Stimulated activated CD8-positive, alpha-beta memory T cell treated with anti-CD3 and anti-CD28 coated beads, Interleukin-2, amount 100 ng/mL, for 1 hour (primary cell): ENCODE results near the gene GALNTL6.

Experiments
- DNase-seq, 2 donors: peaks; one replicate each; pipeline ENCODE4 v3.0.0-alpha.2; 2020; ENCODE audit warnings: low read depth in 2 of 2

The GALNTL6 gene

DNA sequence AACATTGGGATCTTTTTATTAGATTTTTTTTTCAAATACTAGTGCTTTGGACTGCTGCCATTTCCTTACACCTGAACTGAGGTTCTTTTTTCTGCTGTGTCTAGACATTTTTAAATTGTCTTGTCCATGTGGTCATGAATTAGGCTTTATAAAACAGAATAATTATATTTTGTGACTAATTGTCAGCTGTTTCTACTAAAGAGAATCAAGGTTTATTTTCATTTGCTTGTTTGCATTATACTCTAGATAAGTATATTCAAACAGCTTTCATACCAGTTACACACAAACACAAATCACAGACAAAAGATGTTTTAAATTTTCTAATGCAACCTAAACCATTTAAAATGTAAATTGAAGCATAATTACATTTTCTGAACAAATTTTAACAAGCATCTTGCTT lies 194.7 kb downstream of the GALNTL6 start:
- DNase-seq, result no peak

- no peak for DNase-seq
These were observed 196.4 kb downstream of the GALNTL6 start for GRCh38 chr4:172009446-172010230.

GRCh38 chr4:172011196-172011595 lies 198.0 kb downstream of the GALNTL6 start:
- DNase-seq, result no peak

GRCh38 chr4:172018358-172018757 lies 205.2 kb downstream of the GALNTL6 start:
- DNase-seq, result no peak

GRCh38 chr4:172035562-172035961 lies 222.4 kb downstream of the GALNTL6 start:
- no peak for DNase-seq

GRCh38 chr4:172040766-172041165 lies 227.6 kb downstream of the GALNTL6 start:
- no peak for DNase-seq

DNA sequence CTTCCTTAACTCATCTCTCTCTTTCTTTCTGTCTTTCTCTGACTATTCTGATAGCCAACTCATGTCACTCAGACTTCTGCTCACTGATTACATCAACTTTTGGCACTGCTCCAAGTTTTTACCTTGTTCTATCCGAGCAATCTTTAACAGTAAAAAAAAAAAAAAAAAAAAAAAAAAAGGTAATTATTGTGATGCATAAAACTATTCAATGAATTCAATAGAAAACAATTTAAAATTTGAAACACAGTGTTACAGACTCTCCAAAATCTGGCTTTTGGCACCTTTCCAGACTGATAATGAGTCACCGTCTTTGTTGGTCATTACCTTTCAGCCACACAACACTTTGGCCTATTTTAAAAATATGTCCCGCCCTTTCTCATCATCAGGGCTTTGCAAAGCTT lies 229.5 kb downstream of the GALNTL6 start:
- no peak for DNase-seq

DNA sequence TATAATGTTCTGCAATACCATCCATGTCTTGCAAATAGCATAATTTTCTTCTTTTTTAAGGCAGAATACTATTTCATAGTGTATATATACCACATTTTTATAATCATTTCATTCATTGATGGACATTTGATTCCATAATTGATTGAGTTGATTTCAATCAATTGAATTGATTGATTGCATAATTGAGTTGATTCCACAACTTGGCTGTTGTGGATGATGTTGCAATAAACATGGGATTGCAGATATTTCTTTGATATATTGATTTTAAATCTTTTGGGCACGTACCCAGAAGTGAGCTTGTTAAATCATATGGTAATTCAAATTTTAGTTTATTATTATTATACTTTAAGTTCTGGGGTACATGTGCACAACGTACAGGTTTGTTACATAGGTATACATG lies 232.8 kb downstream of the GALNTL6 start:
- DNase-seq, result no peak

- DNase-seq, result no peak
These were observed 235.5 kb downstream of the GALNTL6 start for GRCh38 chr4:172048666-172049065.

DNA sequence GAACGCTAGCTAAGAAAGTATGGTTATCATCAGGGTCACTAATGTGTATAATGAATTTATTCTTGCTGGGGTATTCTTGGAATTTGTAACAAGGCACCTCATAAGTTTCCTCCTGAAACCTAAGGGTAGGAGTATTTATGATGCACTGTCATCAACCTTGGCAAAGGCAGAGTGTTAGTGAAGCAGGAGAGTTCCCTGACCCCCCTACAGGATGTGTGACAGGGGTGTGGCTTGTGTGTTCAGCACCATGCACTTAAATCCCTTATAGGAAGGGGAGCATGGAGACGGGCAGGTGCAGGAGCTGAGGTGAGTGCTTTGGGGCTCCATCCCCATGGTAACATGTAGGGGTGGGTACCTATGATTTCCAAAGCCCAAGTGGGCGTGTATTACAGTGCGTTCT lies 237.7 kb downstream of the GALNTL6 start:
- DNase-seq, result no peak

GRCh38 chr4:172055046-172055445 lies 241.8 kb downstream of the GALNTL6 start:
- no peak for DNase-seq

DNA sequence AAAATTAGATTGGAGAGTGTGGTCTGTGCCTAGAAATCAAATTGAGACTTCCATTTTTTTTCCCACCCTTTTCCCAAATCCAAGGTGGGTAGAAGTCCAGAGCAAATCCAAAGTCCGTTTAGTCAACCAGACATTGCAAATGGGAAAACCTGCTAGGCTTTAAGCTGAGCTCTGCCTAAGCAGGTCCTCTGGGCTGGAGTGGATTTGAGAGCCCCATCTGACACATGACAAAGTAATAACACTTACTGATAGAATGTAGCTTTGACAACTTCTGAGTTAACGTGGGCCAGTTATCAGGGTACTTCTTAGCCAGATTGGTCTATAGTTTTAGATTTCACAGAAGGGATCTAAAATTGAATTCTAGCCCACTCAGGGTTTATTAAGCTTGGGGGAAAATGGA lies 242.3 kb downstream of the GALNTL6 start:
- no peak for DNase-seq

- DNase-seq, result no peak
These were observed 248.0 kb downstream of the GALNTL6 start for GRCh38 chr4:172061204-172061603.

DNA sequence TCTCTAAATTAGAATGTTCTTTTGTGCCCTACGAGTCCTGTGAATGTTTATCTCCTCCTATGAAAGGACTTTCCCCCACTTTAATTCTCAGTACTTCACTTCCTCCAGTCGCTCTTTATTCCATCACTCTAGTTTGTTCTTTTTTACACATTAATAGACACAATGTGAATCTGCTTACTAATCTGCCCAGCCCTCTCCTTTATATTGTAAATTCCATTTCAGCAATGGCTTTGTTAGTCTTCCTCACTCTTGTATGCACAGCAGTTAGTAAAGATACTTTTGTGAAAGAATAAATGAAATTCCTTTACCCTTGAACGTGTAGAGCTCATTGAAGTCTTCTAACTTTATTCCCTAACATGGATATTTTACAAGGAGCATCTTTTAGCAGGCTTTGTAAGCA lies 255.3 kb downstream of the GALNTL6 start:
- DNase-seq, result no peak

DNA sequence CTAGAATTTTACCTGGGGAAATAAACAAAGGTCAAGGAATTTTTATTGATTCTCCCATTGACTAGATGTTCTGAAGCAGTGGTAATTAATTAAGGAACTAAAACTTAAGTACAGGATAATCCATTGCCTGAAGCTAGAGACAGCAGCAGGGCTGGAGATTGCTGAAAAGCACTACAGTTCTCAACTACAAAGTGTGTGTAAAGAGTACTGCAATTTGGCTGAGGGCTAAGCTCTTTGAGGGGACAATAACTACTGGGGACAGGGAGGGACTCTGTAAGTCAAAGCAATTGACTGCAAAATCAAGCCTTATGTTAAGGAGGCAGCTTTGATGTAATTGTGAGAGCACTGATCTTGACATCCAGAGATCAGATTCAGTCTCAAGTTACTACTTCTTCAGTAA lies 260.4 kb downstream of the GALNTL6 start:
- DNase-seq, result no peak

- no peak for DNase-seq
These were observed 270.1 kb downstream of the GALNTL6 start for GRCh38 chr4:172083272-172083671.

DNA sequence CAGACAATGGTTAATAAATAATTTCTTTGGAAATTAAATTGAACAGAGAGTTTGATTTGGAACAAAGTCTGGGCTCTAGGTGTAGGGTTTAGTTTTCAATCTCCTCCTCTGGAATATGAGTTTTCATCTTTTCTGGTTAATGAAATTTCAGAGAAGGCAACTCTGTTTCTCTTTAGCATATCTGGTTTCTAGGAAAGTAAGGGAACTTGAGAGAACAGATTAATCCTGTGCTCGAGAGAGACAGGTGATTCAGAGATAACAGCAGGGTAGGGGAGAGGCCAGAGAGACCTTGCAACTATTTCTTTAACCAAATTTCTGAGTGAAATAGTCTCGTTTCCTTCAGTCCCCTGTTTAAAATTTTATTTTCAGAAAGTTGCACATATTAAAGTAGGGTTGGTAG lies 275.4 kb downstream of the GALNTL6 start:
- DNase-seq, result no peak

- no peak for DNase-seq
These were observed 282.0 kb downstream of the GALNTL6 start for GRCh38 chr4:172095161-172095560.

DNA sequence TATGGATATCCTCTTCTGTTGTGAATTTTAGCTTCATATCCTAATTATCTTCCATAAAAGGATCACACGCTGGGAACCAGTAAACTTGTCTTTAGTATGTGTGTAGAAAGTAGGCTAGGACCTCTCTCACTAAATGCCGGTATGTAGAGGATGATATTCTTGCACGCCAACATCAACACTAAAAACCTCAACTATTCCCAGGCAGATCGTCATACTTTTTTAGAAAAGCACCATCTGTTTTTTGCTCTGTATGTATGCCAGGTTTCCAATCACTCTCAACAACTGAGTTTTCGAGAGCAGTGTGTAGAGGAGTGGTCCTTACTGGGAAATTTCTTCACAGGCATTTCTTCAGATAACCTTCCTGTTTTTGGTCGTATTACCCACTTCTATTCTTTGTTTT lies 283.6 kb downstream of the GALNTL6 start:
- no peak for DNase-seq

GRCh38 chr4:172099376-172099775 lies 286.2 kb downstream of the GALNTL6 start:
- no peak for DNase-seq

DNA sequence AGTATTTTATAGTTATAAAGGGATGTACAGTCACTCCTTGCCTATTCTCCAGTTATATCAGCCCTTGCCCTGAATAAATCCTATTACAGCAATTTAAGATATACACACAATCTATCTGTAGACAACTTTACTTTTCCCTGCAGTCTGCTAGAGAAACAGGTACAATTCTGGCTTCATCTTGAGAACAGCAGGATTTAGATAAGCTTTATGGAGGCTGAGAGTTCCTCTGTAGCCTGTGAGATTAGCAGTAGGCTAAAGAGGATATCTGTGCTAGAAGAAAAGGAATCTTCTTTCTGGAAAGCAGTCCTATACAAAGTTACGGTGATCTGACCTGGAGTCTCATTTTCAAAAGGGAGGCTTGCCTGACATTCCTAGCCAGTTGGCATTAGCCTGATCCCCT lies 290.3 kb downstream of the GALNTL6 start:
- no peak for DNase-seq

- DNase-seq, result no peak
These were observed 291.3 kb downstream of the GALNTL6 start for GRCh38 chr4:172104539-172104938.

DNA sequence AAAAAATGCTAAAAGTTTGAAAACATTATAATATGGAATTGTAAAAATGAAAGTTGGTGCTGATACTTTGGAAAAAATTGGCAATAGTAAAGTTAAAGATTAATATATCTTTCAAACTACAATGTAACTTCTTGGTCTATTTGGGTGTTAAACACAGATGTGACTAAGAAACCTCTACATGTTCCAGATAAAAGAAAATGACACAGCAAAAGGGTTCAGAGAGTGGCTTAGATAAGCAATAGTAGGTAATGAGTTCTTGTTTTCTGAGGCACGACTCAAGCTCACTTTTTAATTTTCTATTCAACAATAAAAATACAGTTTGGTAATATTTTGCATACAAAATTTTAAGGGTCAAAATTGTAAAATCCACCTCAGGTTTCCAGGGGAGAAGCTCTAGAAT lies 292.7 kb downstream of the GALNTL6 start:
- DNase-seq, result no peak

- DNase-seq, result no peak
These were observed 296.3 kb downstream of the GALNTL6 start for GRCh38 chr4:172109466-172109865.
